ENCODE data around the gene LAMA5.

GRCh38 chr20:62277253-62277652 is 89.9 kb downstream of the LAMA5 start:
- TF ChIP-seq CTCF (IDR thresholded peaks at IDR 0.05; ENCODE audit: borderline replicate concordance, extremely low read depth, low read length, poor library complexity, severe bottlenecking) (no peak), EZH2 (IDR thresholded peaks at IDR 0.05; ENCODE audit: borderline replicate concordance, low read depth, low read length, severe bottlenecking) (no peak)
